IPS DF 6.9 (cell line): ENCODE measurements around the gene DTX3.

ENCODE experiments used
- DNase-seq: peaks from one replicate; pipeline ENCODE4 v3.0.0-alpha.2; 2013; ENCODE audit warnings: low read depth, low spot score
- H3K27ac ChIP-seq: one replicate; pipeline ENCODE4 v1.5.1; 2013; ENCODE audit warnings: low read length, control low read depth
- H3K27me3 ChIP-seq: 2 replicates; pipeline ENCODE4 v1.6.1; 2013; ENCODE audit warnings: mild to moderate bottlenecking, low read length; ENCODE audit not compliant: control insufficient read depth, insufficient read depth
- H3K36me3 ChIP-seq: 2 replicates; pipeline ENCODE4 v1.6.1; 2013; ENCODE audit warnings: low read length; ENCODE audit not compliant: control insufficient read depth, insufficient read depth
- H3K4me1 ChIP-seq: 2 replicates; pipeline ENCODE4 v1.6.1; 2013; ENCODE audit warnings: low read length; ENCODE audit not compliant: control insufficient read depth, insufficient read depth
- H3K4me3 ChIP-seq: 2 replicates; pipeline ENCODE4 v1.5.1; 2013; ENCODE audit warnings: mild to moderate bottlenecking, low read length
- H3K9me3 ChIP-seq: 2 replicates; pipeline ENCODE4 v1.6.1; 2013; ENCODE audit warnings: low read length, inconsistent platforms; ENCODE audit not compliant: control insufficient read depth, insufficient read depth
- WGBS: extraction: QIAGEN DNeasy Blood & Tissue Kit; methylation state at CpG from one replicate; pipeline ENCODE4 v1.1.7; 2013; ENCODE audit warnings: mixed read lengths, missing lambda C conversion rate; ENCODE audit not compliant: insufficient read length, insufficient coverage; 5-methylcytosine and 5-hydroxymethylcytosine counted together

DTX3 gene

DNA sequence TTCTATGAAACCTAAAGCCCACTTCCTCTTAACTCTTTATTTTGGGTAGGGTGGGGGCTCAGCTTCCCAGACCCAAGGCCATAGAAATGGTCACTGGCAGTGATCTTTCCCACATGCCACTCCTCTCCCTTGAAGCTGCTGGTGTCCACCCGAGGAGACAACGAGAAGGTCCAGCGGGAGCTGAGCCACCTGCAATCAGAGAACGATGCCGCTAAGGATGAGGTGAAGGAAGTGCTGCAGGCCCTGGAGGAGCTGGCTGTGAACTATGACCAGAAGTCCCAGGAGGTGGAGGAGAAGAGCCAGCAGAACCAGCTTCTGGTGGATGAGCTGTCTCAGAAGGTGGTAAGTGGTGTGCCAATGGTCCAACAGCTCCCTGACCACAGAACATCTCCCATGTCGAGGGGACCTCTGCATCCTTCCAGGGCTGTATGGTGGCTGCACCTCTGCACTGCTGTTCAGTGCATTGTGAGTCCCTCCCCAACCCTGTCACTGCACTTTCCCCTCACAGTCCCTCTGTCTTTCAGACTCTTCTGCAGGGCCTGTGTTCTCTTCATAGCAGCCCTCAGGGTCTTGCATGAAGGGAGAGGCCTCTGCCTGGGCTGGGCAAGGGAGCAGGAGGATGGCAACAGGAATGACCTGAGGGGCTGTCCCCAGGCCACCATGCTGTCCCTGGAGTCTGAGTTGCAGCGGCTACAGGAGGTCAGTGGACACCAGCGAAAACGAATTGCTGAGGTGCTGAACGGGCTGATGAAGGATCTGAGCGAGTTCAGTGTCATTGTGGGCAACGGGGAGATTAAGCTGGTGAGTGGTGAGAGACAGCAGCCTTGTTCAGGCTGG, 32.5 kb upstream of the DTX3 start:
- no peak overlapping the region for H3K4me3 ChIP-seq
- no peaks in the 10 kb centered on the region for H3K4me1 ChIP-seq
- H3K9me3 ChIP-seq, result no peaks in the 10 kb centered on the region
- peaks cover 29% of the 10 kb centered on the region for H3K36me3 ChIP-seq
- no CpG with 5 or more reads among the region's 12 CpGs for WGBS
- H3K27me3 ChIP-seq, result no peaks in the 10 kb centered on the region
- no peak for DNase-seq
- no peak overlapping the region for H3K27ac ChIP-seq

DNA sequence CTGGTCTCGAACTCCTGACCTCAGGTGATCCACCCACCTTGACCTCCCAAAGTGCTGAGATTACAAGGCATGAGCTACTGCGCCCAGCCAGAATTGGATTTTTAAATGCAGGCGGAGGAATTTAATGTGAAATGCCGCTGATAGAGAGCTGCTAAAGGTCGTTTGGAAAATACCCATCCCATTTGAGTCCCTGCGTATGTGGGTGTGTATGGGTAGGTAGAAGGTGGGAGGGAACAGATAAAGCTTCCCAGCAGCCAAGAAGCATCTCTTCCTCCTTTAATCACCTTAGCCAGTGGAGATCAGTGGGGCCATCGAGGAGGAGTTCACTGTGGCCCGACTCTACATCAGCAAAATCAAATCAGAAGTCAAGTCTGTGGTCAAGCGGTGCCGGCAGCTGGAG, 29.8 kb upstream of the DTX3 start:
- H3K9me3 ChIP-seq, result no peaks in the 10 kb centered on the region
- H3K4me3 ChIP-seq, result no peak overlapping the region
- no CpG with 5 or more reads among the region's 10 CpGs for WGBS
- peaks cover 21% of the 10 kb centered on the region for H3K36me3 ChIP-seq
- DNase-seq, result no peak
- no peaks in the 10 kb centered on the region for H3K27me3 ChIP-seq
- H3K27ac ChIP-seq, result no peak overlapping the region
- H3K4me1 ChIP-seq, result no peaks in the 10 kb centered on the region

DNA sequence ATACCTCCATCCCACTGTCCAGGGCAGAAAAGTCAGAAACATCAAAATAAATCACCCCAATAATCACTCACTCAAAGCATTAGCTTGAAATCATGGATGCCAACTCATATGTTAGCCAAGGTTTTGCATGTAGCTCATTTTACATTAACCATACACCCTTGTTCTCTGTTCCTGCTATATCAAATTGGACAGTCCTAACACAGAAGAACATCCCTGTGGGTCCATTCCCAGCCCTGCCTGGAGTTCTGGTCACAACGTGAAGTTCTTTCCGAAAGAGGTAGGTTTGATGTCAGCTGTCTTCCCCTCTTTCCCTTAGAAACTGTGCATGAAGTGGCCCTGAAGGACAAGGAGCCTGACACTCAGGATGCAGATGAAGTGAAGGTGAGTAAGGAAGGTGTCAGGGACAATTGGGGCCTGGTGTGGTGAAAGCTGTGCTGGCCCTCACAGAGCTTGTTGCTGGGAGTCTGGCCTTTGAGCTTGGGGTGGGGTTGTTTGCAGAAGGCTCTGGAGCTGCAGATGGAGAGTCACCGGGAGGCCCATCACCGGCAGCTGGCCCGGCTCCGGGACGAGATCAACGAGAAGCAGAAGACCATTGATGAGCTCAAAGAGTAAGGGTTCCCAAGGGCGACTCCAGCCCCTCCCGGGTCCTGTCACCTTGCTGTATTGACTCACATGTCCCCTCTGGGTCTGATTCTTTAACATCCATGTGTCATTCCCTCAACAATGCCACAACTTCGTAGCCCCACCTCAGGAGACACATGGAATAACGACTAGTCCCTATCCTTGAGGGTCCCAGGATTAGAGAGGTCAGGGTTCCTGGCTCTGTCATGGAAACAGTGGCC, 28.6 kb upstream of the DTX3 start:
- Histone ChIP-seq H3K4me1 (no peaks in the 10 kb centered on the region), H3K36me3 (peaks cover 18% of the 10 kb centered on the region; the same call in 1 of the 2 replicates)
- no CpG with 5 or more reads among the region's 12 CpGs for WGBS

DNA sequence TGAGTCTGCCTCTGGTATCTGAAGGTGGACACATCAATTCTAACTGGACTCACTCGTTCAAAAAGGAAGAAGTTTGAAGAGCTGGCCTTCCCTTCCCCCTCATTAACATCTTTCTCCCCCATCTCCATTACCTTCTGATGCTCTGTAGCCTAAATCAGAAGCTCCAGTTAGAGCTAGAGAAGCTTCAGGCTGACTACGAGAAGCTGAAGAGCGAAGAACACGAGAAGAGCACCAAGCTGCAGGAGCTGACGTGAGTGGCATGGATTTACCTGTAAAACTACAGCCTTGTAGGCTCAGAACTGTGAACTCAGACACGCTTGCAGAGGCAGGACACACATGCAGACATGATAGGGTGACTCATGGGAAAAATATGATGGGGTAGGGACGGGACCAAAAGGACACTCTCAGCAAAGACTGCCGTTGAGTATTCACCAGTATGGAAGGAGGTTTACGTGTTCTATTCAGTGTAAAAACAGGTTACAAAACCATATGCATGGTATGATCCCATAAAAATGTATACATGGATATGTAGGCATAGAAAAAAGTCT, 27.9 kb upstream of the DTX3 start:
- Histone ChIP-seq H3K4me1 (no peaks in the 10 kb centered on the region), H3K27ac (no peak overlapping the region), H3K36me3 (peaks cover 20% of the 10 kb centered on the region), H3K27me3 (no peaks in the 10 kb centered on the region), H3K9me3 (no peaks in the 10 kb centered on the region), H3K4me3 (no peak overlapping the region)
- DNase-seq, result no peak
- WGBS, result no CpG with 5 or more reads among the region's 9 CpGs

More for the DNA sequence above, 28.6 kb upstream of the DTX3 start:
- Histone ChIP-seq H3K27ac (no peak overlapping the region), H3K9me3 (no peaks in the 10 kb centered on the region), H3K27me3 (no peaks in the 10 kb centered on the region), H3K4me3 (no peak overlapping the region)
- no peak for DNase-seq

DNA sequence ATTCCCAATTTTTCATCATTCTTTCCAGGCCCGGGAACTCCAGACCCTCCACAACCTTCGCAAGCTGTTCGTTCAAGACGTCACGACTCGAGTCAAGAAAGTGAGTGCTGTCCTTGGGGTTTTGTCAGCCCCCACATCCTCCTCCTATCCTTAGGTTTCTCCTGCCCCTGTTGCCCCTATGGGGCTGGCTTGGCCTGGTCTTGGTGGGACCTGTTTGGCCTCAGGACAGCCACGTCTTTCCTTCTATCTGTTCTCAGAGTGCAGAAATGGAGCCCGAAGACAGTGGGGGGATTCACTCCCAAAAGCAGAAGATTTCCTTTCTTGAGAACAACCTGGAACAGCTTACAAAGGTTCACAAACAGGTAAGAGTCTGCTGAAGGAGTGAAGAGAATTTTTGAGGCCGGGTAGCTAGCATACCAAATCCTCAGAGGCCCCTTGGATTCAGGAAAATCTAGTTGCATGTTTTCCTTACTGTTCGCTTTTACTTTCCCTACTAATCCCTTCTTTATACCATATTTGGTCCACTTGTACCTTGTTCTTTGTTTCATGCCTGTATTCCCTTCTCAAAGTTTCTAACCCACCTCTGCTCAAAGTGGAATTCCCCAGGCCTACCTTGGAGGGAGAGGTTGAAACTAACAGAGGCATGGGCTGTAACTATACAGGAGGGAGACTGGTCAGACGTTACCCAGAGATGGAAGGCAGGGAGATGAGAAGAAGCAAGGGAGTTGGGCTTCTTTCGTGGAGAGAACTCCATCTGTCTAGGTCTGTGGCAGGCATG, 26.5 kb upstream of the DTX3 start:
- H3K9me3 ChIP-seq, result no peaks in the 10 kb centered on the region
- DNase-seq, result no peak
- no peaks in the 10 kb centered on the region for H3K4me1 ChIP-seq
- no CpG with 5 or more reads among the region's 12 CpGs for WGBS
- H3K27ac ChIP-seq, result no peak overlapping the region
- no peak overlapping the region for H3K4me3 ChIP-seq
- H3K27me3 ChIP-seq, result no peaks in the 10 kb centered on the region
- peaks cover 13% of the 10 kb centered on the region for H3K36me3 ChIP-seq

DNA sequence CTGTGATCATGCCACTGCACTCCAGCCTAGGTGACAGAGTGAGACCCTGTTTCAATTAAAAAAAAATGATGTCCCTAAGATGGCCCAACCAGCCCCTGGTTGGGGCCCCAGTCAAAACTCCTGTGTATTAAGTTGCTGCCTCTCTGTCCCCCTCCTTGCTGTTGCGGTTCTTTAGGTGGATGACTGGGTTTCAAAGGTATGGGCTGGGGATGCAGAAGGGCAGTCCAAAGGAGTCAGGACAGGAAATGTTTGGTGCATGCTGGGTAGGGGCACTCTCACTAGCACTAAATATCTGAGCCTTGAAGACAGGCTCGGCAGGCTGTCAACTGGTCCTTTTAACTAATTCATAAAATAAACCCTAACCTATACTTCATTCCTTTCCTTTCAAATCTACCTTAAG, 25.6 kb upstream of the DTX3 start:
- DNase-seq, result no peak
- Histone ChIP-seq H3K4me1 (no peaks in the 10 kb centered on the region), H3K27me3 (no peaks in the 10 kb centered on the region), H3K36me3 (peaks cover 13% of the 10 kb centered on the region), H3K4me3 (no peak overlapping the region), H3K9me3 (no peaks in the 10 kb centered on the region), H3K27ac (no peak overlapping the region)
- no CpG with 5 or more reads among the region's 2 CpGs for WGBS

DNA sequence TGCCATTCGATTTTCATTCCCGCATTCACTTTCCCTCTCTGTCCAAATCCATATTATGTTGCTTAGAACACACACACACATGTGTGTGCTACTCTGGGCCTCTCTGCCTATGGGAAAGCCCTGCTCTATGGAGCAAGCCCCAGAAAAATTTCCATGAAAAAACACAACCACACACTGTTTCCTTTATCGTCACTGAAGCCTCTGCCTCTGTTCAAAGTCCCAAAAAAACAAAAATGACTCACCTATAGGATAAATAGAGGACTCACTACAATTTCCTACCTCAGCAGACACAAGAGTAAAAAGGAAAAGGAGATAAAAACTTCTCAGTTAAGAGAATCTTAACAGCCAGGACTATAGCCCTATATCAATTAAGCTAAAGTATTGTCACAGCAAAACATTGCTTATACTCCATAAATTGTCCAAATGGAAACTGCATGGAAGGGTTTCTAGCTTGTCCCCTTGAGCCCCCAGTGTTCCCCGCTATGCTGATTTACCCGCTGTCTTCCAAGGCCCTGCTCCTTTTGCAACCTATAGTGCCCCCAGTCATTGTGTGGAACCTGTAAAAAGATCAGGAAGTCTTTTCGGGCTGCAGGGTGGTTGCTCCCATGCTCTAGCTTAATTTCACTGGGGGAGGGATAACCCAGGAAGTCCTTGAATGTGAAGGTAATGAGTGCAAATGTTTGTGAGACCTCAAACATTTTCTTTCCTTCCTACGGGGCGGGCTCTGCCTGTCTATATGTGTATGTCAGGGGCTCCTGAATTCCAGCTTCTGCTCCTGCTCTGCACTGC, 24.8 kb upstream of the DTX3 start:
- H3K9me3 ChIP-seq, result no peaks in the 10 kb centered on the region
- no peak for DNase-seq
- no peak overlapping the region for H3K4me3 ChIP-seq
- no peaks in the 10 kb centered on the region for H3K4me1 ChIP-seq
- H3K36me3 ChIP-seq, result peaks cover 13% of the 10 kb centered on the region
- WGBS, result no CpG with 5 or more reads among the region's 8 CpGs
- H3K27ac ChIP-seq, result no peak overlapping the region
- no peaks in the 10 kb centered on the region for H3K27me3 ChIP-seq

DNA sequence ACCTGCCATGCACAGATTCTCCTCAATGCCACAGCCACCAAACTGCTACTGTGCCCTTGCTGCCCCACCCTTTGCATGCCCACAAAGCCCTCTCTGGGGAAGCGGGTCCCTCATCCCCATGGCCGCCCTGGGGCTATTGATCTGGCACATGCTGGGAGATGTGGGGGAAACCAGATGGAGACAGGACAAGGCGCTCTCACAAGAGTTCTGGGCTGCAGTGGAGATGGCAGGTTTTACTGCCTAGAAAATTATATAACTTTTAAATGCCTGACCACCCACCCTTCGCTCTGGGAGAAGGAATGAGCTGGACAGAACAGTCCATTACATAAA, 24.2 kb upstream of the DTX3 start:
- Histone ChIP-seq H3K36me3 (peaks cover 13% of the 10 kb centered on the region), H3K4me1 (no peaks in the 10 kb centered on the region), H3K27ac (no peak overlapping the region), H3K9me3 (no peaks in the 10 kb centered on the region), H3K4me3 (no peak overlapping the region), H3K27me3 (no peaks in the 10 kb centered on the region)
- WGBS, result no CpG with 5 or more reads among the region's 4 CpGs
- no peak for DNase-seq

DNA sequence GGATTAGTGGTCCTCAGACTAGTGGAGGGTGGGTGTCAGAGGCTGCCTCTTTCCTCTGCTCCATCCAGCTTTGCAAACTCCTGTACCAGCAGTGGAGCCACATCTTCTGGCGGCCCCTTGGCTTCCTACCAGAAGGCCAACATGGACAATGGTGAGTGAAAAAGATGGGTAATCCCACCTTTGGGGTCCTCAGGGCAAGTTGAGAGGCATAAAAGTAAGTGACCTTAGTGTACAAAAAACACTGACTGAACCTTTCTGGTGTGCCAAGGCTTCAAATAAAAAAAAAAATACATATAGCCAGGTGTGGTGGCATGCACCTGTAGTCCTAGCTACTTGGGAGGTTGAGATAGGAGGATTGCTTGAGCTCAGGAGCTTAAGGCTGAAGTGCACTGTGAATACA, 22.8 kb upstream of the DTX3 start:
- H3K4me3 ChIP-seq, result no peak overlapping the region
- no peak overlapping the region for H3K27ac ChIP-seq
- peaks cover 6% of the 10 kb centered on the region for H3K36me3 ChIP-seq
- H3K9me3 ChIP-seq, result no peaks in the 10 kb centered on the region
- no peaks in the 10 kb centered on the region for H3K4me1 ChIP-seq
- H3K27me3 ChIP-seq, result no peaks in the 10 kb centered on the region
- DNase-seq, result no peak
- WGBS, result no CpG with 5 or more reads among the region's 1 CpG
